ENCODE data around the gene GPC5. TPM values are rescaled to one million over a fixed set of nuclear protein-coding genes. Genes with fewer than 3 reads are reported as not detected.

GPC5 gene
- total RNA-seq, 2 experiments from 2014 or later, result 2.4 TPM; not detected in 1

DNA sequence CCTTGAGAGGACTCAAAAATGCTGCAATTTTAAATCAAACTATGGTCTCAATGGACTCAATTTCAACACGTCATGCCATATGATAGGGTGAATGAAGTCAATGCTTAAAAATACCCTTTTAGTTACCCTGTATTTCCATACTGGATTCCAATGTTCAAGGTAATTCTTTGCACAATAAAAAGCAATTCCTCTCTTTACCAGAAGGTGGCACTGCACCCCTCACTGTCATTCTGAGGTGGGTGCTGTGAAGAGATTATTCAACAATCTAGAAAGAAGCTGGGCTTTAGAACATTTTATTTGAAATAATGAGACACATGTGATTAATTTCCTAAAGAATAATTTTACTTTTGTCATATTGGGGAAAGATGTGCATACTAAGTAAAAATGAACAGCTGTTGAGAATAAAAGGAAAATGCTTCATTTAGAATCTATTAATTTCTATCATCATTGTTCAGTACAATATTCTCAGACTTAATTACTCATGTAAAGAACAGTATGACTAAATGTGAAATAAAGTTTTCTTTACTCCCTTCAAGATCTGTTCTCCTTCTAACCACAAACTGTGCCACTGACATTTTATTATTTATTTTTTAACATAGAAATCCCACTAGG lies 789.1 kb downstream of the GPC5 start:
- no peak overlapping the region for H3K4me3 ChIP-seq (ENCODE audit: low read depth, low read length, poor library complexity, severe bottlenecking)
- intact Hi-C loops (cut with micrococcal nuclease; ENCODE audit: unreplicated experiment), result loop anchor here (2.0 to 5.0 kb wide), 2 partner anchors 241 to 310 kb away; no protein-coding TSS in a partner anchor
- no peaks in the 10 kb centered on the region for H3K4me1 ChIP-seq (ENCODE audit: insufficient read depth, low read length, poor library complexity, severe bottlenecking)
- H3K9me3 ChIP-seq (ENCODE audit: low read length), result no peaks in the 10 kb centered on the region
- no peaks in the 10 kb centered on the region for H4K20me1 ChIP-seq (ENCODE audit: insufficient read depth, low read length)
- no peak for TF ChIP-seq EZH2phosphoT487 (IDR thresholded peaks at IDR 0.05; ENCODE audit: borderline replicate concordance, low read depth, low read length)
- TF ChIP-seq, protein P1, sequence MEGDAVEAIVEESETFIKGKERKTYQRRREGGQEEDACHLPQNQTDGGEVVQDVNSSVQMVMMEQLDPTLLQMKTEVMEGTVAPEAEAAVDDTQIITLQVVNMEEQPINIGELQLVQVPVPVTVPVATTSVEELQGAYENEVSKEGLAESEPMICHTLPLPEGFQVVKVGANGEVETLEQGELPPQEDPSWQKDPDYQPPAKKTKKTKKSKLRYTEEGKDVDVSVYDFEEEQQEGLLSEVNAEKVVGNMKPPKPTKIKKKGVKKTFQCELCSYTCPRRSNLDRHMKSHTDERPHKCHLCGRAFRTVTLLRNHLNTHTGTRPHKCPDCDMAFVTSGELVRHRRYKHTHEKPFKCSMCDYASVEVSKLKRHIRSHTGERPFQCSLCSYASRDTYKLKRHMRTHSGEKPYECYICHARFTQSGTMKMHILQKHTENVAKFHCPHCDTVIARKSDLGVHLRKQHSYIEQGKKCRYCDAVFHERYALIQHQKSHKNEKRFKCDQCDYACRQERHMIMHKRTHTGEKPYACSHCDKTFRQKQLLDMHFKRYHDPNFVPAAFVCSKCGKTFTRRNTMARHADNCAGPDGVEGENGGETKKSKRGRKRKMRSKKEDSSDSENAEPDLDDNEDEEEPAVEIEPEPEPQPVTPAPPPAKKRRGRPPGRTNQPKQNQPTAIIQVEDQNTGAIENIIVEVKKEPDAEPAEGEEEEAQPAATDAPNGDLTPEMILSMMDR (conservative IDR thresholded peaks at IDR 0.05; ENCODE audit: low read length), result no peak
- DNase-seq (ENCODE audit: low spot score), result peak; percentile 84
- H3K9me2 ChIP-seq (ENCODE audit: insufficient read depth, low read length), result 0 out of 2 replicates have a peak, but pooled peaks cover 4% of the 10 kb centered on the region
- H3K4me2 ChIP-seq (ENCODE audit: low read length), result no peak overlapping the region
- POLR2A ChIA-PET, result interaction anchor here (1.0 kb wide), 1 partner anchor 10 kb away, joined by 8 read pairs; no protein-coding TSS in a partner anchor
- BruUV-seq (replicated peaks), result no TSS peak
- no peaks in the 10 kb centered on the region for H3K36me3 ChIP-seq (ENCODE audit: insufficient read depth, low read length)
- no peaks in the 10 kb centered on the region for H3K79me2 ChIP-seq (ENCODE audit: insufficient read depth, low read depth, low read length)
- CTCF ChIA-PET (ENCODE audit: unreplicated experiment), result interaction anchor here (0.6 to 0.7 kb wide), 2 partner anchors 11 to 13 kb away, joined by 4 to 5 read pairs; no protein-coding TSS in a partner anchor
- no peak overlapping the region for H3K27ac ChIP-seq (ENCODE audit: low read depth, low read length, poor library complexity, severe bottlenecking)
- H2AFZ ChIP-seq (ENCODE audit: low read length), result no peak overlapping the region

GRCh38 chr13:92188574-92188973 lies 790.2 kb downstream of the GPC5 start:
- Histone ChIP-seq H2AFZ (ENCODE audit: low read length) (no peak overlapping the region), H4K20me1 (ENCODE audit: insufficient read depth, low read length) (no peaks in the 10 kb centered on the region), H3K4me1 (ENCODE audit: insufficient read depth, low read length, poor library complexity, severe bottlenecking) (no peaks in the 10 kb centered on the region), H3K9me3 (ENCODE audit: low read length) (no peaks in the 10 kb centered on the region), H3K4me2 (ENCODE audit: low read length) (no peak overlapping the region), H3K36me3 (ENCODE audit: insufficient read depth, low read length) (no peaks in the 10 kb centered on the region), H3K79me2 (ENCODE audit: insufficient read depth, low read depth, low read length) (no peaks in the 10 kb centered on the region), H3K9me2 (ENCODE audit: insufficient read depth, low read length) (0 out of 2 replicates have a peak, but pooled peaks cover 4% of the 10 kb centered on the region), H3K27ac (ENCODE audit: low read depth, low read length, poor library complexity, severe bottlenecking) (no peak overlapping the region), H3K4me3 (ENCODE audit: low read depth, low read length, poor library complexity, severe bottlenecking) (no peak overlapping the region)
- ChIA-PET POLR2A (interaction anchor here (0.7 to 1.7 kb wide), 4 partner anchors 9 to 75 kb away, joined by 3 to 5 read pairs (median 4); no protein-coding TSS in a partner anchor), CTCF (ENCODE audit: unreplicated experiment) (interaction anchor here (2.2 kb wide), 1 partner anchor 12 kb away, joined by 5 read pairs; no protein-coding TSS in a partner anchor)
- TF ChIP-seq, protein P1 (conservative IDR thresholded peaks at IDR 0.05; ENCODE audit: low read length), result no peak
- no peak for TF ChIP-seq EZH2phosphoT487 (IDR thresholded peaks at IDR 0.05; ENCODE audit: borderline replicate concordance, low read depth, low read length)
- no peak for DNase-seq (ENCODE audit: low spot score)
- BruUV-seq (replicated peaks), result no TSS peak
- intact Hi-C loops (cut with micrococcal nuclease; ENCODE audit: unreplicated experiment), result loop anchor here (5.0 kb wide), 1 partner anchor 311 kb away; no protein-coding TSS in a partner anchor

Measured in OCI-LY7 (cell line).